Measurements from ENCODE around the gene SMIM17. TPM values are rescaled to one million over a fixed set of nuclear protein-coding genes. Genes with fewer than 3 reads are reported as not detected.

Gene SMIM17
- polyA plus RNA-seq, 1 donor, result 1.3 TPM

Other genes starting within 250 kb of the SMIM17 start
- 6.0 TPM for gene ZNF582, start 249.6 kb upstream of the SMIM17 start, polyA plus RNA-seq (ENCODE audit: insufficient read length)
- gene ZNF583, start 238.8 kb upstream of the SMIM17 start, polyA plus RNA-seq (ENCODE audit: insufficient read length), result 7.0 TPM
- gene ZNF667, start 165.8 kb upstream of the SMIM17 start, polyA plus RNA-seq (ENCODE audit: insufficient read length), result 11.0 TPM
- 14.6 TPM for gene ZNF471, start 135.3 kb upstream of the SMIM17 start, polyA plus RNA-seq (ENCODE audit: insufficient read length)
- gene ZFP28, start 104.2 kb upstream of the SMIM17 start, polyA plus RNA-seq (ENCODE audit: insufficient read length), result 9.9 TPM
- gene ZNF470, start 75.7 kb upstream of the SMIM17 start, polyA plus RNA-seq (ENCODE audit: insufficient read length), result 4.9 TPM
- gene ZNF71, start 47.9 kb upstream of the SMIM17 start, polyA plus RNA-seq (ENCODE audit: insufficient read length), result 8.1 TPM
- gene ZNF835, start 28.6 kb downstream of the SMIM17 start, polyA plus RNA-seq (ENCODE audit: insufficient read length), result 3.3 TPM
- gene PEG3, start 197.6 kb downstream of the SMIM17 start, polyA plus RNA-seq (ENCODE audit: insufficient read length), result 197 TPM
- 4.2 TPM for gene ZIM2, start 197.6 kb downstream of the SMIM17 start, polyA plus RNA-seq (ENCODE audit: insufficient read length)

Measured in hindlimb muscle (tissue), 1 donor.